ENCODE results near the gene TGIF1.

GRCh38 chr18:3458378-3458777 lies 8.4 kb downstream of the TGIF1 start:
- TF ChIP-seq CTCF (conservative IDR thresholded peaks at IDR 0.05; ENCODE audit: low read length) (no peak), EZH2phosphoT487 (IDR thresholded peaks at IDR 0.05; ENCODE audit: borderline replicate concordance) (no peak)

All from Loucy (cell line).